ENCODE data around the gene SPART.

- TF ChIP-seq CTCF (conservative IDR thresholded peaks at IDR 0.05; ENCODE audit: low read depth, low read length) (no peak), EZH2phosphoT487 (IDR thresholded peaks at IDR 0.05; ENCODE audit: borderline replicate concordance, low read length) (no peak)
Observed at GRCh38 chr13:36298535-36299068, 47.6 kb downstream of the SPART start.

Measured in PC-3 (cell line).